ENCODE results near the gene CLDN15.
"Not testable (repeated sequence)": the region's sequence is repeated elsewhere in the genome, so short reads cannot be mapped to it uniquely, and the experiment has no call there.

DNA sequence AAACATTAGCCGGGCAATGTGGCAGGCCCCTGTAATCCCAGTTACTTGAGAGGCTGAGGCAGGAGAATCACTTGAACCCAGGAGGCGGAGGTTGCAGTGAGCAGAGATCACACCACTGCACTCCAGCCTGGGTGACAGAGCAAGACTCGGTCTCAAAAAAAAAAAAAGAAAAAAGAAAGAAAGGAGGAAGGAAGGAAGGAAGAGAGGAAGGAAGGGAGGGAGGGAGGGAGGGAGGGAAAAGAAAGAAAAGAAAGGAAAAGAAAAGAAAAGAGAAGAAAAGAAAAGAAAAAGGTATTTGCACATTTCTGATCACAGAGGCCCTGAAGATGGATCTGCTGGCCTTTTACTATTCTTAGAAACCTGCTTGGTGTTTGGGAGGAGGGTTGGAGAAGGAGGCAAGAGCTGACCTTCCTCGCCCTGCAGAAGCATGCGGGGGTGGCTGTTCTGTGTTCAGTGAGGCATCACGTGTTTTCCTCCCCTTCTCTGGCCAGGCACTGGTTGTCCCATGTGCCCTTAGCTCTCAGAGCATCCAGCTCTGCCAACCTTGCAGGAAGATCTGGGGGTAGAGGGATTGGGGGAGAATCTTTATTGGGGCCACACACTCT lies 26.6 kb upstream of the CLDN15 start:
- TF ChIP-seq, protein P1, sequence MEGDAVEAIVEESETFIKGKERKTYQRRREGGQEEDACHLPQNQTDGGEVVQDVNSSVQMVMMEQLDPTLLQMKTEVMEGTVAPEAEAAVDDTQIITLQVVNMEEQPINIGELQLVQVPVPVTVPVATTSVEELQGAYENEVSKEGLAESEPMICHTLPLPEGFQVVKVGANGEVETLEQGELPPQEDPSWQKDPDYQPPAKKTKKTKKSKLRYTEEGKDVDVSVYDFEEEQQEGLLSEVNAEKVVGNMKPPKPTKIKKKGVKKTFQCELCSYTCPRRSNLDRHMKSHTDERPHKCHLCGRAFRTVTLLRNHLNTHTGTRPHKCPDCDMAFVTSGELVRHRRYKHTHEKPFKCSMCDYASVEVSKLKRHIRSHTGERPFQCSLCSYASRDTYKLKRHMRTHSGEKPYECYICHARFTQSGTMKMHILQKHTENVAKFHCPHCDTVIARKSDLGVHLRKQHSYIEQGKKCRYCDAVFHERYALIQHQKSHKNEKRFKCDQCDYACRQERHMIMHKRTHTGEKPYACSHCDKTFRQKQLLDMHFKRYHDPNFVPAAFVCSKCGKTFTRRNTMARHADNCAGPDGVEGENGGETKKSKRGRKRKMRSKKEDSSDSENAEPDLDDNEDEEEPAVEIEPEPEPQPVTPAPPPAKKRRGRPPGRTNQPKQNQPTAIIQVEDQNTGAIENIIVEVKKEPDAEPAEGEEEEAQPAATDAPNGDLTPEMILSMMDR (IDR thresholded peaks at IDR 0.05 in 8 of 11, conservative IDR thresholded peaks at IDR 0.05 in 3 of 11), result not testable (repeated sequence)
- not testable (repeated sequence) for TF ChIP-seq POLR2A (IDR thresholded peaks at IDR 0.05)

Data from spleen (tissue), 7 donors.